Peyer's patch (tissue), 4 donors: ENCODE results near the gene CD274.

ENCODE experiments used
- CTCF ChIP-seq, 6 experiments: fragments of 450-650 bp in 4 of 6; fragments of 200-600 bp in 2 of 6; sonication (generic) in 1 of 6; IDR thresholded peaks; one replicate each; pipeline ENCODE4 v1.5.1; 2017 to 2019; ENCODE audit warnings: antibody characterized with exemption in 6 of 6, mild to moderate bottlenecking in 3 of 6, moderate library complexity in 1 of 6
- POLR2A ChIP-seq, 2 donors: fragments of 450-650 bp; IDR thresholded peaks; one replicate each; pipeline ENCODE4 v1.5.1; 2017; ENCODE audit warnings: antibody characterized with exemption in 2 of 2, mild to moderate bottlenecking in 2 of 2, moderate library complexity in 2 of 2

- TF ChIP-seq POLR2A (IDR thresholded peaks at IDR 0.05) = no peak
- no peak for TF ChIP-seq CTCF (IDR thresholded peaks at IDR 0.05)
Measured at GRCh38 chr9:5486988-5487387, 36.6 kb downstream of the CD274 start.
